Trophoblast cell (in vitro differentiated cells and primary cell): Measurements from ENCODE around the gene RNF40.

Experiments
- DNase-seq, 2 donors: peaks; one replicate each; pipeline ENCODE4 v3.0.0-alpha.2; 2016
- H2AFZ ChIP-seq: 2 replicates; pipeline ENCODE4 v1.6.1; 2013; ENCODE audit warnings: low read length, moderate library complexity, mild to moderate bottlenecking; ENCODE audit not compliant: insufficient read depth, poor library complexity
- H2AK5ac ChIP-seq: 2 replicates; pipeline ENCODE4 v1.6.1; 2013; ENCODE audit warnings: mild to moderate bottlenecking, low read length
- H2BK120ac ChIP-seq: 2 replicates; pipeline ENCODE4 v1.6.1; 2013; ENCODE audit warnings: low read length, mild to moderate bottlenecking, moderate library complexity; ENCODE audit not compliant: insufficient read depth, poor library complexity
- H2BK12ac ChIP-seq: 2 replicates; pipeline ENCODE4 v1.6.1; 2013; ENCODE audit warnings: mild to moderate bottlenecking, low read length, moderate library complexity
- H2BK5ac ChIP-seq: 2 replicates; pipeline ENCODE4 v1.6.1; 2013; ENCODE audit warnings: low read length, low read depth, moderate library complexity, mild to moderate bottlenecking; ENCODE audit not compliant: poor library complexity
- H3K14ac ChIP-seq: 2 replicates; pipeline ENCODE4 v1.6.1; 2013; ENCODE audit warnings: mild to moderate bottlenecking, low read length
- H3K18ac ChIP-seq: 2 replicates; pipeline ENCODE4 v1.6.1; 2013; ENCODE audit warnings: mild to moderate bottlenecking, low read length
- H3K23ac ChIP-seq: 2 replicates; pipeline ENCODE4 v1.6.1; 2013; ENCODE audit warnings: low read length
- H3K27ac ChIP-seq: 2 replicates; pipeline ENCODE4 v1.5.1; 2013; ENCODE audit warnings: low read depth, mild to moderate bottlenecking, inconsistent platforms, low read length, moderate library complexity
- H3K27me3 ChIP-seq: 2 replicates; pipeline ENCODE4 v1.6.1; 2013; ENCODE audit warnings: inconsistent platforms, mild to moderate bottlenecking, low read length, moderate library complexity; ENCODE audit not compliant: insufficient read depth
- H3K36me3 ChIP-seq, 2 experiments: 1 replicate in 1 of 2; 2 replicates in 1 of 2; pipeline ENCODE4 v1.6.1; 2013; ENCODE audit warnings: low read length in 2 of 2, mild to moderate bottlenecking in 2 of 2, moderate library complexity in 1 of 2; ENCODE audit not compliant: insufficient read depth in 2 of 2, control insufficient read depth in 1 of 2
- H3K4ac ChIP-seq: 2 replicates; pipeline ENCODE4 v1.6.1; 2013; ENCODE audit warnings: low read depth, mild to moderate bottlenecking, low read length, moderate library complexity
- H3K4me1 ChIP-seq, 2 experiments: 1 replicate in 1 of 2; 2 replicates in 1 of 2; pipeline ENCODE4 v1.6.1; 2013; ENCODE audit warnings: low read length in 2 of 2, mild to moderate bottlenecking in 2 of 2, moderate library complexity in 1 of 2; ENCODE audit not compliant: insufficient read depth in 2 of 2, control insufficient read depth in 1 of 2
- H3K4me2 ChIP-seq: 2 replicates; pipeline ENCODE4 v1.6.1; 2013; ENCODE audit warnings: inconsistent platforms, mild to moderate bottlenecking, low read length, moderate library complexity
- H3K4me3 ChIP-seq: 2 replicates; pipeline ENCODE4 v1.5.1; 2013; ENCODE audit warnings: mild to moderate bottlenecking, low read depth, low read length, inconsistent platforms
- H3K79me1 ChIP-seq: one replicate; pipeline ENCODE4 v1.6.1; 2013; ENCODE audit warnings: low read length
- H3K79me2 ChIP-seq: 2 replicates; pipeline ENCODE4 v1.6.1; 2013; ENCODE audit warnings: low read length, mild to moderate bottlenecking; ENCODE audit not compliant: control insufficient read depth, insufficient read depth, poor library complexity
- H3K9ac ChIP-seq: 2 replicates; pipeline ENCODE4 v1.6.1; 2013; ENCODE audit warnings: mild to moderate bottlenecking, low read length
- H3K9me3 ChIP-seq: 2 replicates; pipeline ENCODE4 v1.6.1; 2013; ENCODE audit warnings: low read depth, mild to moderate bottlenecking, control low read depth, inconsistent platforms, low read length; ENCODE audit not compliant: insufficient read depth
- H4K12ac ChIP-seq: 2 replicates; pipeline ENCODE4 v1.6.1; 2013; ENCODE audit warnings: low read depth, mild to moderate bottlenecking, low read length, moderate library complexity
- H4K8ac ChIP-seq: 2 replicates; pipeline ENCODE4 v1.6.1; 2013; ENCODE audit warnings: low read depth, mild to moderate bottlenecking, low read length, moderate library complexity
- H4K91ac ChIP-seq: one replicate; pipeline ENCODE4 v1.6.1; 2013; ENCODE audit warnings: low read depth, mild to moderate bottlenecking, low read length, moderate library complexity
- WGBS: extraction: QIAGEN DNeasy Blood & Tissue Kit; methylation state at CpG from one replicate; pipeline ENCODE4 v1.1.7; 2013; ENCODE audit warnings: missing lambda C conversion rate; ENCODE audit not compliant: insufficient read length, insufficient coverage; ENCODE audit errors: extremely low coverage; 5-methylcytosine and 5-hydroxymethylcytosine counted together

The RNF40 gene

DNA sequence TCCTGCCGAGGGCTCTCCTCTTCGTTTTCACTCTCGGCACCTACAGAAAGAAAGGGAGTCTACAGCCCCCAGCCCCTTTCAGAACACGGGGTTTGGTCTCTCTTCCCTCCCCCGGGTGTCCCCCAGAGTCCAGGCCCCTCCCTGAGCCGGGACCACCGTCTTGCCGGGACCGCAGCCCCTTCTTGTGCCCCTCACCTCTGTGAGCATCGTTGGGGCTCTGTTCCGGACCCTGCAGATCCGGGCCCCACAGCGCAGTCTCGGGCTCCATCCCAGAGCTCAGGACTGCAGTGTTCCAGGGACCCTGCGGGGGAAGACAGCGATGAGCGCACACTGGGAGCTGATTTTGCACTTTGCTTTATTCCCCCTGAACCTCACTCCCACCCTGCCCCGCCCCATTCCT is 22.1 kb downstream of the RNF40 start:
- no peak overlapping the region for H3K23ac ChIP-seq
- no peak overlapping the region for H3K18ac ChIP-seq
- H3K79me2 ChIP-seq = peaks cover 5% of the 10 kb centered on the region
- H3K36me3 ChIP-seq = peaks cover 42% of the 10 kb centered on the region in 2 experiments
- H3K4ac ChIP-seq = no peak overlapping the region
- no peaks in the 10 kb centered on the region for H3K27me3 ChIP-seq
- H2AFZ ChIP-seq = no peak overlapping the region
- no peak overlapping the region for H4K8ac ChIP-seq
- no peak overlapping the region for H4K91ac ChIP-seq
- no peak overlapping the region for H4K12ac ChIP-seq
- H2AK5ac ChIP-seq = no peak overlapping the region
- no peak overlapping the region for H3K9ac ChIP-seq
- H2BK12ac ChIP-seq = no peak overlapping the region
- no peaks in the 10 kb centered on the region for H3K9me3 ChIP-seq
- H3K4me3 ChIP-seq = no peak overlapping the region
- H3K14ac ChIP-seq = no peak overlapping the region
- DNase-seq = no peak
- no peak overlapping the region for H2BK120ac ChIP-seq
- no peak overlapping the region for H3K4me2 ChIP-seq
- no CpG with 5 or more reads among the region's 18 CpGs for WGBS
- peaks cover 12% of the 10 kb centered on the region for H3K79me1 ChIP-seq
- no peak overlapping the region for H3K27ac ChIP-seq
- no peak overlapping the region for H2BK5ac ChIP-seq
- peaks cover 4 to 7% of the 10 kb centered on the region in 2 experiments for H3K4me1 ChIP-seq

DNA sequence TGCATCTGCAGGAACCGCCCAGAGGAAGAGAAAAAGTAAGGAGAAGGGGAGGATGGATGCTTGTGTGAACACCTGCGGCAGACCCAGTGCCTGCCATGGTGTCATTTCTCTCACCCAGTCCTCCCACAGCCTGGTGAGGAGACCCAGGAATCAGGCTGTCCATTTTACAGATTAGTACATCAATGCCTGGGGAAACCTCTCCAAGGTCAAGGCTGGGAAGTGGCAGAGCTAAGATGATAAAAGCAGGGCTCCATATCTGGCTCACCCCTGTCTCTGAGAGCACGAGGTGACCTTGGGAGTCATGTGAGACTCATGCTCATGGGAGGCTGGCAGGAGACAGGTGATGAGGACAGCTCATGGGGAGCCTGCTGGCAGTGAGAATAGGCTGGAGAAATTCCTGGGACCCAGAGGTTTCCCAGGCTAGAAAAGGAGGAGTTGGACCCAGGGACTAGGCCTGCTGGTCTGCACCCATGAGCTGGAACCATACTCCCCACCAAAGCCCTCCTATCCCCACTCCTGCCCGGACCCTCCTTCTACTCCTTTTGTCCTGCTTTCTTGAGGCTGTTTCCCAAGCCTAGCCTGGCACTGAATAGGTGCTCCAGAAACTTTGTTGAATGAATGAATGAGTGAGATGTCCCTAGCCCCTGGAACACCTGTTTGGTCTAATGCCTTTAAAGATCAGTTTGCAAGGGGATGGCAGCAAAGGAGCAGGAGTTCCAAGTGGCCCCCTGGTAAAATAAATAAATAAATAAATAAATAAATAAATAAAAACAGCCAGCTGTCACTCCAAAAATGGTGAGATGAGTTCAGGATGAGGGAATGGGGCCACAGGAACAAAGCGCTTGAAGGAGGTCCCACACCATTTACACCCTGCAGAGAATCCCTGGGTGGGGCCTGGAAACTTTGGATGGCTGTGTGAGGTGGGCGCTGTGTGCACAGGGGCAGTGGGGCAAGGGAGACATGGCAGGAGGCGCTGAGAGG is 23.3 kb downstream of the RNF40 start:
- Histone ChIP-seq H3K9me3 (no peaks in the 10 kb centered on the region), H2BK120ac (no peak overlapping the region), H4K91ac (no peak overlapping the region), H3K18ac (no peak overlapping the region), H3K4me1 (peaks cover 4 to 7% of the 10 kb centered on the region in 2 experiments), H4K12ac (no peak overlapping the region), H3K27ac (no peak overlapping the region), H3K23ac (no peak overlapping the region), H3K27me3 (no peaks in the 10 kb centered on the region), H3K14ac (no peak overlapping the region), H3K9ac (peak overlapping the region; percentile 86), H2AFZ (no peak overlapping the region), H3K36me3 (peaks cover 36 to 37% of the 10 kb centered on the region in 2 experiments), H2BK12ac (no peak overlapping the region), H4K8ac (no peak overlapping the region), H3K4me2 (peak overlapping the region; percentile 88), H2BK5ac (no peak overlapping the region), H3K79me2 (peaks cover 5% of the 10 kb centered on the region), H3K4me3 (no peak overlapping the region), H3K79me1 (peaks cover 12% of the 10 kb centered on the region), H2AK5ac (no peak overlapping the region), H3K4ac (peak overlapping the region; percentile 29)
- no peak for DNase-seq
- WGBS = no CpG with 5 or more reads among the region's 7 CpGs

DNA sequence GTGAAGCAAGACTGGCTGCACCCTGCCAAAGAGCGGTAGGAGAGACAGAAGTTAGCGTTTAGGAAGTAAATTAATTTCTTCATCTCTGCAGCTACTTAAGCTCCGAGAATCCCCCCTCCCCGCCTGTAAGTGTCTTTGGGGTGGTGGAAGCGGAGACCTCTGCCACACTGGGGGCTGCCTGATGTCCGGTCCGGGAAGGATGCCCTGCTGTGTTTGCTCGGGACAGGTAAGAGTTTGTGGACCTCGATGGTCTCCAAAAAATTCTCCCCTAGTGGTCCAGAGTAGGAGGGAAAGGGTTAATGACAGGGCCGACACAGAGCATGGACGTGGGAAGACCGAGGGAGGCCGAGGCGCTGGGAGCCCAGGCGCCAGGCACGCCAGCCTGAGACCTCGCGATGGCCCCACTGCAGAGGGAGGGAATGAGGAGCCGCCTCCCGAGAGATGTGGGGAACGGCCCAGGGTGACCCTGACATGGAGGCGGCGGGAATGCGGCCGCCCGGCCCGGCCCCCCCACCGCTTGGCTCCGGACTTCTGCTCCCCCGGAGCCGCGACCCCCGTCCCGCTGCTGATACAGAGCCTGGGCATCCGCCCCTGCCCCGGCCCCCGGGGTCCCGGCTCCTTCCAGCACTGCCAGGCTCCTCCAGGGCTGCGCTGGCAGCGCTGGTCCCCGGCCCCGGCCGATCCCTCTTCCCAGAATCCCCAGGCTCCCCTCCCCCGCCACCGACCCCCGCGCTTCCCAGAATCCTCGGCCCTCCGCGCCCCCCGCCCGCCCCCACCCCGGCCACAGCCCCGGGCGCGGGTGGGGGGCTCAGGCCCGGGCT is 24.2 kb downstream of the RNF40 start:
- H3K4me1 ChIP-seq = peaks cover 4 to 7% of the 10 kb centered on the region in 2 experiments
- H3K9ac ChIP-seq = peak overlapping the region; percentile 86
- no CpG with 5 or more reads among the region's 57 CpGs for WGBS
- peak overlapping the region; percentile 88 for H3K14ac ChIP-seq
- H3K4me2 ChIP-seq = peak overlapping the region; percentile 88
- H3K4ac ChIP-seq = peak overlapping the region; percentile 21
- peak overlapping the region; percentile 99 for H4K12ac ChIP-seq
- peak overlapping the region; percentile 23 for H3K27ac ChIP-seq
- H2AFZ ChIP-seq = no peak overlapping the region
- H3K79me1 ChIP-seq = peaks cover 12% of the 10 kb centered on the region
- H3K4me3 ChIP-seq = peak overlapping the region; percentile 96
- H2BK12ac ChIP-seq = no peak overlapping the region
- DNase-seq = peak in 1 of 2 donors; percentile 45
- peak overlapping the region; percentile 4 for H3K18ac ChIP-seq
- no peaks in the 10 kb centered on the region for H3K27me3 ChIP-seq
- peaks cover 32 to 35% of the 10 kb centered on the region in 2 experiments for H3K36me3 ChIP-seq
- H2BK5ac ChIP-seq = no peak overlapping the region
- H2BK120ac ChIP-seq = peak overlapping the region; percentile 27
- H3K9me3 ChIP-seq = no peaks in the 10 kb centered on the region
- peak overlapping the region; percentile 57 for H2AK5ac ChIP-seq
- no peak overlapping the region for H3K23ac ChIP-seq
- peak overlapping the region; percentile 95 for H4K8ac ChIP-seq
- peaks cover 5% of the 10 kb centered on the region for H3K79me2 ChIP-seq
- peak overlapping the region; percentile 93 for H4K91ac ChIP-seq

DNA sequence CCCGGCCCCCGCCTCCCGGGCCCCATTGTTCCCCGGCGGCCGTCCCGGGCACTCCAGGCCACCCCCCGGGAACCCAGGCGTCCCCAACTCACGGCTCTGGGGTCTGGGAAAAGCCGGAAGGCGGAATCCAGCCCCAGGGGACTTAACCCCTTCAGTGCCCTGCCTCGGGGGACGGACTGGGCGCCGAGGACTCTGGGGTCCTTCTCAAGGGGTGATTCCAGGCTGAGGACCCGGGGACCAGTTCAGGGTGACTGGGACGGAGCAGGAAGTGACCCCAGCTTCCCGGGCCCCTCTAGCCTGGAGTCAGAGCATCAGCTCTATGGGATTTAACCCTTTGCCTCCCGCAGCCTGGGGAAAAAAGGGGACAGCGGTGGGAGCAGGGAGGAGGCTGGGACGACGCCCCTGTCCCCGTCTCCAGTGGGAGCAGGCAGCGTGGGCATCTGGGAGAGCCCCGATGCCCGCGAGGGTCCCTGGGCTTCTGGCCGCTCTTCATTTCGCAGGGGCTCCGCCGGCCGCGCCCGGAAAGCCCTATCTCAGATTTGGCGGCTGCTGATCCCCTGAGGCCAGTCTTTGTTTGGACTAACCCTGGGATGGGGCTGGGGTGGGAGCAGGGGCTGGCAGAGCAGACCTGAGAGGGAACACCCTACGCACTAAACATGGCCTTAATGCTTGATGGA is 25.0 kb downstream of the RNF40 start, which contains the start of gene ZNF629:
ZNF629 (minus strand) TSS at position 270 of the 677 bp plus-strand sequence. CDS start 2,723 bp downstream, outside the sequence.
- Histone ChIP-seq H3K79me1 (peaks cover 12% of the 10 kb centered on the region), H2AK5ac (peak within 1 kb of the TSS; percentile 79), H2BK12ac (peak within 1 kb of the TSS; percentile 25), H3K18ac (peak within 1 kb of the TSS; percentile 98), H4K12ac (peak within 1 kb of the TSS; percentile 99), H3K4me2 (peak within 1 kb of the TSS; percentile 88), H3K9me3 (no peaks in the 10 kb centered on the region), H2AFZ (peak within 1 kb of the TSS; percentile 95), H3K23ac (no peak within 1 kb of the TSS), H2BK120ac (peak within 1 kb of the TSS; percentile 90), H3K36me3 (peaks cover 26 to 29% of the 10 kb centered on the region in 2 experiments), H3K14ac (peak within 1 kb of the TSS; percentile 88), H2BK5ac (peak within 1 kb of the TSS; percentile 90), H4K8ac (peak within 1 kb of the TSS; percentile 95), H3K79me2 (peaks cover 5% of the 10 kb centered on the region), H3K4me1 (peaks cover 4 to 7% of the 10 kb centered on the region in 2 experiments), H3K9ac (peak within 1 kb of the TSS; percentile 98), H3K27ac (peak within 1 kb of the TSS; percentile 51), H4K91ac (peak within 1 kb of the TSS; percentile 93), H3K27me3 (no peaks in the 10 kb centered on the region), H3K4me3 (peak within 1 kb of the TSS; percentile 96), H3K4ac (peak within 1 kb of the TSS; percentile 80)
- peak in 1 of 2 donors; percentile 30 for DNase-seq
- no CpG with 5 or more reads among the region's 37 CpGs for WGBS
